Femur (tissue), 1 donor: ENCODE measurements around the gene PRSS21.
A peak's percentile ranks its signal among the peaks of the same experiment; 100 is the strongest.

Experiments used
- DNase-seq: peaks from one replicate; pipeline ENCODE4 v3.0.0-alpha.2; 2017

Gene PRSS21

DNA sequence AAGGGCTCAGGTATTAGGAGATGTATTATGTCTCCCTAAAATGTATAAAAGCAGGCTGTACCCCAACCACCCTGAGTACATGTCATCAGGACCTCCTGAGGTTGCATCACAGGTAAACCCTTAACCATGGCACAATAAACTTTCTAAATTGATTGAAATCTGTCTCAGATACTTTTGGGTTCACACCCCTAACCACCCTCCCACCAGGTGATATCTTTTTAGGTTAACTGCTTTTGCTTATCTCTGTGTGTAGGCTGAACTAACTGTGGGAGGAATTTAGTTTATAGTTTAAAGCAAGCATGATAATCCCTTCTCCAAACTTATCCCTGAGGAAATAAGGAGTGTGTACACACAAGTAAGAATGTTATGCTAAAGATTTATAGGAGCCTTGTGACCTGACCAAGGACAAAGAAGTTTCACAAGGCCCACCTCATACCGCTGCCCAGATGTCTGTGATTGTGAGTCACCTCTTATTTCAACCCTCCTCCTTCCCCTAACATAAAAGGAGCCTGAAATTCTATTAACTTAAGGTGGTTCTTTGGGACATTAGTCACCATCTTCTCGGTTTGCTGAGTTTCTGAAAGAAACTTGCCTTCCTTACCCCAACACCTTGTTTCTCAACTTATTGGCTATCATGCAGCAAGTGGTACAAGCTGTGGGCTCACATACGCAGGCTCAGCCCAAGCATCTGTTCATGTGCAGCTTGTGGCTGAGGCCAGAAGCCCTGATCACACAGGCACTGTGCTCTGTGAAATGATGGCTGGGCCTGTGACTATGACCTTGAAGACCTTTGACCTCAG lies 29.7 kb downstream of the PRSS21 start:
- DNase-seq: no peak

DNA sequence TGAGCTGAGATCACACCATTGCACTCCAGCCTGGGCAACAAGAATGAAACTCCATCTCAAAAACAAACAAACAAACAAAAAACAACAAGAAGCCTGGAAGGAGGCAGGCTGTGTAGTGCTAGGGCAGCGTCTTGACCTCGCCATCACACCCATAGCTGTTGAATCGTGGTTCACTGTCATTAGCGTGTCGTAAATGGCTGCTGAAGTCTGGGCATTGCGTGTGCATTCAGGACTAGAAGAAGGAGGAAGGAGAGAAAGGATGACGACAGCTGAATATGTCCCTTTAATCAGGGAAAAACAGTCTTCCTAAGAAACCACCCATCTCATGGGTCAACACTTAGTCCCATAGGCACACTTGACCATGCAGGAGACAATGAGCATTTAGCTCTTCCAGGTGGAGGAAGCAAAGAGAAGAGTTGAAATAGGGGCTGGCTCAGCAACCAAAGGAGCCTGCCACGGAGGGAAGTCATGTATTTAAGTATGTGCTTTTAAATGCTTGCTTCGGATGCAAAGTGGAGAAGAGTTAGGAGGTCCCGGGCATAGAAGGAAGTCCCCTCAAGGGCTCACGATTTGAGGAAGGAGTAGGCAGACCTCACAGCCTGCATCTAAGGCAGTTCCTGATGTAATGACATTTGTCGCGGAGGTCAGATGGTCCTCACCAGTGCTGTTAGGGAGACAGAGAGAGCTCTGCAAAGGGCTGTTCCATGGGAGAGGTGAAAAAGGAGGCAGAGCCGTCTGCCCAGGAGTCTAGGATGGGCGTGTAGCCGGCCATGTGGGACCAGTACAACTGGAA lies 32.1 kb downstream of the PRSS21 start:
- peak; percentile 6 for DNase-seq

DNA sequence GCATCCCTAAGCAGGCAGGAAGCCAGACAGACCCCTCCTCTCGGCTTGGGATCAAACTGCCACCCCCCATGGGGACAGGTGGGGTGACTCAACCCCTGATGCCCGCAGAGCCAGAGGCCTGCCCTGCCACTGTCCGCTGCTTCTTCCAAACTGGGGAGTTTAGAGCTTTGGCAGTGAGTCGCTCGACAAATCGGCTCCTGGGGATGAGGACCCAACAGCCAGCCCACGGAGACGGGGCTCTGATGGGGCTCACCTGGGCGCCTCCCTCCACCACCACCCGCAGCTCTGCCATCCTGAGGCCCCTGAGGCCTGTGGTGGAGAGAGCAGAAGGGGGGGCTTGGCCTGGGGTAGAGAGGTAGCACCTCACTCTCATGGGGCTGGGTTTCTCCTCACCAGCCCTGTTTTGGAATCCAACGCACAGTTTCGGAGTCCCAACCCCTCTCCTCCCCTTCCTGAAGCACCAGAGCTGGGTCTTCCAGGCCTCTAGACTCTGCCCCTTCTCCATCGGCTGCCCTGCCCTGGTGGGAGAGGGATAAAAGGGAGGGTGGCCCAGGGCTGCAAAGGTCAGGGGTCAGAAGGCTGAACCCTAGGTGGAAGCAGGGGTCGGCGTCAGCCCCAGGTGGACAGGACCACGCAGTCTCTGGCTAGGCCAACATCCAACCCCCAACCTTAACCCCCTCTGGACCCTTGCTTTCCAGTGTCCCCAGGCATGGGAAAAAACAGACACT lies 35.1 kb downstream of the PRSS21 start:
- DNase-seq: no peak

DNA sequence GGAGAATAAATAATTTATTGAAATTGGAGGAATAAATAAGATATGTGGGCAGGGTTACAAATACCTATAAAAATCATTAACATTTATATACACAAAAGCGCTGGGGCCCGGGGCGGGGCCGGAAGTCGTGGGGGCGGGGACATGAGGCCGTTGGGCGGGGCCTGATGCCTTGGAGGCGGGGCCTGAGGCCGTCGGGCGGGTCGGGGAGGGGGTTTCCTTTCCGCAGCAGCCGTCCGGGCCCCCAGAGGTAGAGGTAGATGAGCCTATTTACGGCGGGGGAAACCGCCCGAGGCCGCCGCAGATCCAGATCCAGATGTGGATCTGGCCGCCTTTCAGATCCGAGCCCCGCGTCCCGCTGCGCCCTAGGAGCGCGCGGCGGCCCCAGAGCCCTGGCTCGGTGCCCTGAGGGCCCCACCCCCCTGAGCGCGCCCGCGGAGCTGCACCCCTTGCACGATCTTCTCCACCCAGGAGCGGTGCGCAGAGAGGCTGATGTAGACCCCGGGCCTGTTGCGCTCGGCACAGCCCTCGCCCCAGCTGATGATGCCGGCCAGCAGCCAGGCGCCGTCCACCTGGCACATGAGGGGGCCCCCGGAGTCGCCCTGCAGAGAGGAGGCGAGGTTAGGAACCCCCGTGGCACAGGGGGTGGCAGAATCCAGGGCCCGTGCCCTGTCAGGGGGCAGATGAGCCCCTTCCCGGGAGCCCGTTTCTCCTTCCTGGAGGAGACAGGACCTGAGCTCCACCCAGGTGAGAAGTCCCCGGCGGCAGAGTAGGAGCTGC lies 35.9 kb downstream of the PRSS21 start:
- no peak for DNase-seq

DNA sequence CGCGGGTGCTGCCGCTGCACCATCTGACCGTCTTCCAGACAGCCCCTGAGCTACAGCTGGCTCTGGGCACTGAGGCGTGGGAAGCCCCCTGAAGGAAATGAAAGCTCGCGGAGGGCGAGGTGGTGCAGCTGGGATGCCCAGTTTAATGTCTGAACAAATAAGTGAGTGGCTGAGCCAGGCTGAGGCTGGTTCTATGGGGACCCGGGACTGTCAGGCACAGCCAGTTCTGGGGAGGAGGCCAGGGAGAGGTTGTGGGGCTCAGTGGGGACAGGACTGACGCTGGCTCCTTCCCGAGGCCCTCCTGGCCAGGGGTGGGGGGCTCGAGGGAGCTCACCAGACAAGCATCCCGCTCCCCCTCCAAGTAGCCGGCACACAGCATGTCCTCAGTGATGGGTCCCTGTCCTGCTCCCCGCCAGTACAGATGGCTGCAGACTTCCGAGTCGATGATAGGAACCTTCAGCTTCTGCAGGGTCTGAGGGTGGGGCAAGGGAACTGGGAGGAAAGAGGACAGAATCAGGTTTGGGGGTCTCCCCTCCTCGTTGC lies 36.6 kb downstream of the PRSS21 start:
- no peak for DNase-seq

DNA sequence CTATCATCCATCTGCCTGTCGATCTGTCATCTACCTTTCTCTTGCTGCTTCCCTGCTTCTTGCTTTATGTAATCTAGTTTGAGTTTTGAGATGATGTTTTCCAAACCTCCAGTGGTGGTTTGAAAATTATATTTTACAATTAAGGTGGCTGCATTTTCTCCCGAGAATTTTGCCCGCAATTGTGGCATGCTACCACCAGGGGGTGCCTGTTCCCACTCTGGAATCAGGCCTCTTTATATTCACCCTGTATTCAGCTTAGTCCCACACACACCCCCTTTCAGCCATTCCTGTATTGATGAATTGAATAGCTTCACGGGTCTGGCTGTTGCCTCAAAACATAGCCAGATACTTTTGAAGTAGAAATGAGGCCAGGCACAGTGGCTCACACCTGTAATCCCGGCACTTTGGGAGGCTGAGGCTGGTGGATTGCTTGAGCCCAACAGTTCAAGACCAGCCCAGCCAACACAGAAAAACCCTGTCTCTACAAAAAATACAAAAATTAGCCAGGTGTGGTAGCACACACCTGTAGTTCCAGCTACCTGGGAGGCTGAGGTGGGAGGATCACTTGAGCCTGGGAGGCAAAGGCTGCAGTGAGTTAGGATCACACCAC lies 37.8 kb downstream of the PRSS21 start:
- DNase-seq: no peak

DNA sequence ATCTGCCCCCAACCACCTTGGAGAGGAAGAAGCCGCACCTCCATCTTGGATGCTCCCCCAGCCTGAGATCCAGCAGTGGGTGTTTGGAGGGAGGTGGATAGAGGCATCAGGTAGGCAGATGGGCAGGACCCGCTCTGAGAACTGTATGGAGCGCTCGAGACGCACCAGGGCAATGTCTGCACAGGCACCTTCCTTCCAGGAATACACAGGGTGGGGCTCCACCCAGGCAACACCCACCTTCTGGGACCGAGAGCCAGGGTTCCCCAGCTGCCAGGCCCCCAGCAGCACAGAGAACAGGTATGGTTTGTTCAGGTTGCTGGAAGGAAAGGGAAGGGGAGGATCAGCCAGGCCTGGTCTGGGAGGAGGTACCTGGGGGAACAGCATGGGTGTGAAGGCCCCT lies 38.5 kb downstream of the PRSS21 start:
- no peak for DNase-seq

DNA sequence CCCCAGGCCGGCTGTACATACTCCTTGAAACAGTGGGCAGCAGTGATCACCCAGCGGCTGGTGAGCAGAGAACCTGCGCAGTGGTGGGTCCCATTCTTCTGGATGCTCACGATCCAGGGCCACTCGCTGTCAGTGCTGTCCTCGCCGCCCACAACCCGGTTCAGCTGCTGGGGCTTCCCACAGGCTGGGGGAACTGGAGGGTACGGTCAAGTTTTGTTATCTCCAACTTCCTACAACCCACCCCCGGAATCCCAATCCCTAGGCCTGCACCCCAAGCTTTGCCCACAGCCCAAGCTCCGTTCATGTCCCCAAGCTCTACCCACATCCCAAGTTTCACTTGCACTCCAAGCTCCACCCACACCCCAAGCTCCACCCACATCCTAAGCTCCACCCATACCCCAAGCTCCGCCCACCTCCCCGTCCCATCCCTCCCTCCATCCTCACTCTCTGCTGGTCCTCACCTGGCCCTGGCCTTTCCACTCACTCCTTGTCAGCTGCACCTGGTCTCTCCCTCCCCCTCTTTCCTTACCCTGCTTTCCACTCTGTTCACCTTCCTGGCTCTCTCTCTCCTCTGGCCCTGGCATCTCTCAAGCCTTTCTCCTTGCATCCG lies 39.1 kb downstream of the PRSS21 start:
- DNase-seq: no peak

DNA sequence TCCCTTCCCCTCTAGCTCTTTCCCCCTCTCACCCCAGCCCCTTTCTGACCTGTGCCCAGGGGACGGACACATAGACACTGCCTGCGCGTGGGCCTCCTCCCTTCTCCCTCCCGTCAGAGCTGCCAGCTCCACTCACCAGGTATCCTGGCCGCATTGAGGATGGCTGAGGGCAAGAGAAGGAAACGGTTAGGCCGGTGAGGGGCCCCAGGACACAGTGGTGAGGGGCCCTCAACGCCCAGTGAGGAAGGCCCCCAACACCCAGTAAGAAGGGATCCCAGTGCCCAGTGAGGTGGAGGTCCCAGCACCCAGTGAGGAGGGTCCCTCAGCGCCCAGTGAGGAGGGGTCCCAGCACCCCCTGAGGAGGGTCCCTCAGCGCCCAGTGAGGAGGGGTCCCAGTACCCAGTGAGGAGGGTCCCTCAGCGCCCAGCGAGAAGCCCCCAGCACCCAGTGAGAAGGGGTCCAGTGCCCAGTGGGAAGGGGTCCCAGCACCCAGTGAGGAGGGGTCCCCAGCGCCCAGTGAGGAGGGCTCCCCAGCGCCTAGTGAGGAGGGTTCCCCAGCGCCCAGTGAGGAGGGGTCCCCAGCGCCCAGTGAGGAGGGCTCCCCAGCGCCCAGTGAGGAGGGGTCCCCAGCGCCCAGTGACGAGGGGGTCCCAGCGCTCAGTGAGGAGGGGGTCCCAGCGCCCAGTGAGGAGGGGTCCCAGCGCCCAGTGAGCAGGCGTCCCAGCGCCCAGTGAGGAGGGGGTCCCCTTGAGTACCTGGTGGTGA lies 39.8 kb downstream of the PRSS21 start:
- DNase-seq: no peak

DNA sequence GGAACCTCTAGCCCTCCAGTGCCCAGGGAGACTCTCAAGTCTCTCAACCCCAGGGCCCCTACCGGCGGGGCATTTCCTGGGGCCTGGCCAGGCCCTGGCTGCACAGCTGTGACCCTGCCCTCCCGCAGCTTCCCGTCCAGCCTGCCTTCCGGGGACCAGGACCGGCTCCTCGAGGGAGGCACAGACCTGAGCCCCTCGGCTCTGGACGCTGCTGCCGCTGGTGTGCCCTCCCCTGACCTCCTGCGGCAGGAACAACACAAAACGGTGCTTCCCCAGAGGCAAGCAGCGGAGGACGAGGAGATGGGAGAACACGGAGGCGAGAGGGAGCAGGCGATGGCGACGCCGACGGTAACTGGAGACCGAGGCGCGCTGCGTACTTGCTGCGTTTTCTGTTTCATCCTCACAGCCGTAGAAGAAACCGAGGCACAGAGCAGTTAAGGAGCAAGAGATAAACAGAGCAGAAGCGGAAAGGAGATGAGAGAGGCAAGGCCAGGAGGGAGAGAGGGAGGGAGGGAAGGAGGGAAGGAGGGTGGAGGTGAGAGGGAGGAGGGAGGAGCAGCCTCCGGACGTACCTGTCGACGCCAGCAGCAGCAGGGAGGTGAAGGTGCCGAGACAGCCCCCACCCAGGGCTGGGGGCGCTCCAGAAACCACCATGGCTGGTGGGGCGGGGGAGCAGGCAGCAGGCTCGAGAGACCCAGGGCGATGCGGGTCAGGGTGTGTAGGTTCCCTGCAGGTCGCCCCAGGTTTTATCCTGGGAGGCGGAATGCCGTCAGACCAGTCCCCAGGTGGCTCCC lies 40.6 kb downstream of the PRSS21 start, which contains the start of gene PRSS22:
TSS of gene PRSS22 (minus strand) at position 720 of the 794 bp plus-strand sequence. CDS start at position 654, 66 bp downstream.
- no peak for DNase-seq

DNA sequence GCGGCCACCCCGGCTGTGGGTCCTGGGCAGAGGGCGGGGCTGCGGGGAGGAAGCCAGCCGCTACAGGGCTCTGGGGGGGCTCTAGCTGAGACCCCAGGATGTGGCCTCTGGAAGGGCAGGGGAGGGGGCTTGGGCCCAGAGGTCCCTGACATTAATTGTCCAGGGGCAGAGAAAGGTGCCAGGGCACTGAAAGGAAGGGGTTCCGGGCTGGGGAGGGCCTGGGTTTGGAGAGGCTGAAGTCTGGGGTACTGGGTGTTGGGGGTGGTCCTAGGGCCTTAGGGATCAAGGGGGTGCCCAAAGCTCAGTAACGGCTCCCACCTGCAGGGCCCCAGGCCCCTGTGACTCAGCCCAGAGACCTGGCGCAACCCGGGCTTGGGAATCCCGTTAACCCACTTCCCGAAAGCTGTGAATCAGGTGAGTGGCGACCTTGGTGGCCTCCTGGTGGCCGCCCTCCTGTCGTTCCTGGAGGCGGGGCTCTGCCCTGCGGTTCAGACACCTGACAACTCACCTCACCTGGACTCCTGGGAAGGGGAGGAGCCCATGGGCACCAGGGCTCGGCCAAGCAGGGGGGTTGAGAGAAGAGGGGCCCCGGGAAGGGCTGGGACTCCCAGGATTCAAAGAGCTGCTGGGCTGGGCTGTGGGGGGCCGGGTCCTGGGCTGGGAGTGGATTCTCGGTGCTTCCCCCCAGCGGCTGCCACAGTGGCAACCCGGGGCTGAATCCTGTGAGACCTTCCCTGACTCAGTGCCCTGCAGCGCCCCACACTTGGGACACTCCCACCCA lies 41.4 kb downstream of the PRSS21 start:
- DNase-seq: no peak

DNA sequence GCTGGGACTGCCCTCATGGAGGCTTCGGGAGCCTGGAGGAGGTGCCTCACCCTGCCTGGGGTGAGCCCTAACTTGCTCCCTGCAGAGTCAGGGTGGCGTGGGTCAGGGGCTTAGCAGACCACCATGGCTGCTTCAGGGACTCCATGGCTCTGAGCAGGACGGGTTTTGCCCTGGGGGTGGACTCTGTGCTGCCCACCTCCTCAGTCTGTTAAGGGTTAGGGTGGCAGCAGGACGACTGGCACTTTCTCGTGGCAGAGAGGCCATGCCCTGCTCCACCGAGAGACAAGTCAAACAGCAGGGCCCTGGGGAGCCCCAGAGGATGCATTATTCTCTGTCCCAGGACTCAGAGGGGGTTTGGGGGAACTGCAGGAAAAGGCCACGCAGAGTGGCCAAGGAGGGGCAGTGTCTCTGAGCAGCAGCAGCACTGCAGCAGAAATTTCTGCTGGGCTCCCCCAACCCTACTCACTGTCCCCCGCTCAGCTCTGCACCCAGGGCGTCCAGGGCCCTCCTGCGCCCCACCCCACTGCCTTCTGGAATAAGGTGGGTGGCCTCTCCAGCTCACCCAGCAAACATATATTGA lies 42.7 kb downstream of the PRSS21 start:
- DNase-seq: no peak

DNA sequence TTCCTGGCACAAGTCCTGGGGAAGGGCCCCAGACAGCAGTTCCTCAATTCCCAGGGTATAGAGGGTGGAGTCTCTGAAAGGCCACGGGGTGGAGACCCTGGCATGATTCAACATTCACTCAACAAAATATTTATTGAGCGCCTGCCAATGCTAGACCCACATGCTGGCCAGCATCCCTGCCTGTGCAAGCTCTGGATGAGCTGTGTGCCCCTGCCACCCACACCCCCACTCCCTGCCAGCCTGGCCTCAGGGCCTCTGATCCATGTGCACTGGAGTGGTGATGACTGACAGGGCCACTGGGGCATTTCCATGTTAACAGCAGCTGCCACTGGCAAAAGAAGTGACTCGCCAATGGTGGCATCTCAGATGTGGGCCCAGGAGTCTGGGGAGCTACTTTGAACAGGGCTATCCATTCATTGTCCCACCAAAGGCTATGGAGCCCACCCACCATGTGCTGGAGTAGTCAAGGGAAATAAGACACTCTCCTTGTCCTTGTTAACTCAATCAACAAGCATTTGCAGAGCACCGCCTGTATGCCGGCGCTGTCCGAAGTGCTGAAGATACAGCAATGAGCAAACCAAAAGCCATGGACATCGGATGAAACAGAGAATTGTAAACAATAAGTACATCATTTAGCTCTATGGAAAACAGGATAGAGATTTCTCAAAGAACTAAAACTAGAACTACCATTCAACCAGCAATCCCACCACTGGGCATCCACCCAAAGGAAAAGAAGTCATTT lies 44.0 kb downstream of the PRSS21 start:
- DNase-seq: no peak

DNA sequence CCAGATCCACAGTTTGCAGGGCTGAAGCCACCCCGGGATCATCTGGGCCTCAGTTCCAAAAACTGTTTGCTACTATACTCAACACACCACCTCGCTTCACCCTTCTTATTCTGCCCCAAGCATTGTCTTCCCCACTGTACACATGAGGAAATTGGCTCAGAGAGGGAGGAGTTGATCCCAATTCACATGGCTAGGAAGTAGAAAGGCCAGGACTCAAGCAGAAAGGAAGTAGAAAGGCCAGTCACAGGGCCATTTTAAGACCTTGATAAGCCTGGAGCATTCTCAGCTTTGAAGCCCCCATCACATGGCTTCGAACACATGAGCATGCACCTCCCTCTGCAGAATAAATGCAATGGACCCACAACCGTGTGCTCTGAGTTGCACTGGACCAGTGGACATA lies 48.6 kb downstream of the PRSS21 start:
- DNase-seq: no peak

DNA sequence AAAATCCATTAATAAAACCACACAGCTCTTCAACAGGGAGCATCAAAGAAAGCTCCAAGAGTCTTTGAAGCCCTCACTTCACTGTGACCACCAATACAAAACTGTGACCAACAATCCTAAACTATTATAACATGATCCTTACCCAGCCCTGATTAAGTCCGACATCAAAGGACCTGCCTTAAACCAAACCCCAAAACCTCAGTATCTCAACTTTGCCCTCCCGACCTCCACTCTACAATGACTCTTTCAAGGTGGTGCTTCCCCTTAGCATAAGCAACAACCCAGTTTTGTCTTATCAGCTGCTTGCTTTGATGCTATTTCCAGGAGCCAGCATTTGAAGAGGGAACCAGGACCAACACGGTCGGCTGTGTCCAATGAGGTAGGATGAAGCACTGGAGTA lies 49.4 kb downstream of the PRSS21 start:
- DNase-seq: no peak

DNA sequence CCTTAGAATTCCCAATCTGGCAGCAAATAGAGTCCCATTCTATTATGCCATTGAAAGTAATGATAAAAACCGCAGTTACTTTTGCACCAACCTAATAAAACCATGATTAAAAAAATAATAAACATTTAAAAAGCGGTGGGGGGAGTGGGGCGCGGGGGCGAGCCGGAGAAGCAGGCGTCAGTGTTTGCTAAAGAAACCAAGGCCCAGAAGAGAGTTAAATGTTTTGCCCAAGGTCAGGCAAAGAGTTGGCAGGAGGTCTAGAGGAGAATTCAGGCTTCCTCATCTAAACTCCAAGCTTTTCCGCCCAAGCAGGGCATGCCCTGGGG lies 50.6 kb downstream of the PRSS21 start:
- DNase-seq: no peak

DNA sequence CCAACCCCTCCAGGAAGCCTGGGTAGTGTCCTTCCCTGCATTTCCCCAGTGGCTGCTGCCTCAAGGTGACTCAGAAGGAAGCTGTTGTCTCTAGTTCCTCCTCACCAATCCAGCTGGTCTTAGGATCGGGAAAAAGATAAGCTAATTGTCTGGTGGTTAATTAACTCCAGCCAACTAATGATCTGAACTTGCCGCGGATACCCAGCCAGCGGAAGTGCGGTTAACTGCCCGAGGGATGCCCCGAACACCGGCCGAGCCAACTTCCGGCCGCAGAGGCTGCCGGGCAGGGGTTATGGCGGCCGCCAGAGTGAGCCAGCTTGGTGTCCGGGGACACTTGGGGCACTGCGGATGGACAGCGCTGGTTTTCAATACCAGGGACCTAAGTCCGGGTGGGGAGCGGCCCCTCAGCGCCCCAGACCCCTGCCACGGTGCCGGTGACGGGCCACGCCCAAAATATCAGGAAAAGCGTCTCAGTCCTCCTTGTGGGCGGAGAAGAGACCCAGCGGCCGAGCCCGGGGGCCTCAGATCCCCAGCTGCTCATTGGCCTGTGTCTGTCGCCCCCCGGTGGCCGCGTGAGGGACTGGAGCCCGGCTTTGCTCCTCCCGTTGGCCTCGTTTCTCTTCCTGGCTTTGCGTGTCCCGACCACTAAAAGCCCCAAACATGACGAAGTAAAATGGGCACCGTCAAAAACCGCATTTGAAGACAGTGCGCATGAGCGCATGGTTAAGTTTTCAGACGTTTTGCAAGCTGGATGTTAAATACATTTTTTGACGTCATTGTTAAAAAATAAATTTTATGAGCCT lies 51.2 kb downstream of the PRSS21 start:
- peak; percentile 96 for DNase-seq
